Measurements from ENCODE around the gene RHBDF1.

Gene RHBDF1

GRCh38 chr16:69181-69580 is 3.2 kb downstream of the RHBDF1 start:
- no peaks in the 10 kb centered on the region for H3K27me3 ChIP-seq (ENCODE audit: insufficient read depth, poor library complexity, severe bottlenecking)
- H3K27ac ChIP-seq (ENCODE audit: poor library complexity, severe bottlenecking) = no peak overlapping the region
- no peak overlapping the region for H3K4me3 ChIP-seq (ENCODE audit: severe bottlenecking)
- ATAC-seq (ENCODE audit: low read depth) = no peak
- DNase-seq (ENCODE audit: low spot score) = no peak
- peaks cover 6% of the 10 kb centered on the region for H3K36me3 ChIP-seq (ENCODE audit: low read depth)
- TF ChIP-seq CTCF (IDR thresholded peaks at IDR 0.05; ENCODE audit: poor library complexity, severe bottlenecking) = no peak
- H3K4me1 ChIP-seq (ENCODE audit: insufficient read depth, poor library complexity, severe bottlenecking) = peaks cover 8% of the 10 kb centered on the region
- H3K9me3 ChIP-seq (ENCODE audit: severe bottlenecking) = no peaks in the 10 kb centered on the region

GRCh38 chr16:67884-68789 is 4.3 kb downstream of the RHBDF1 start:
- Histone ChIP-seq H3K4me3 (ENCODE audit: severe bottlenecking) (no peak overlapping the region), H3K9me3 (ENCODE audit: severe bottlenecking) (no peaks in the 10 kb centered on the region), H3K27ac (ENCODE audit: poor library complexity, severe bottlenecking) (no peak overlapping the region), H3K36me3 (ENCODE audit: low read depth) (peaks cover 12% of the 10 kb centered on the region), H3K27me3 (ENCODE audit: insufficient read depth, poor library complexity, severe bottlenecking) (no peaks in the 10 kb centered on the region), H3K4me1 (ENCODE audit: insufficient read depth, poor library complexity, severe bottlenecking) (peaks cover 8% of the 10 kb centered on the region)
- ATAC-seq (ENCODE audit: low read depth) (no peak), DNase-seq (ENCODE audit: low spot score) (no peak)
- no peak for TF ChIP-seq CTCF (IDR thresholded peaks at IDR 0.05; ENCODE audit: poor library complexity, severe bottlenecking)

GRCh38 chr16:67183-67791 is 5.1 kb downstream of the RHBDF1 start:
- no peak overlapping the region for H3K4me3 ChIP-seq (ENCODE audit: severe bottlenecking)
- ATAC-seq (ENCODE audit: low read depth) (no peak), DNase-seq (ENCODE audit: low spot score) (no peak)
- no peak overlapping the region for H3K27ac ChIP-seq (ENCODE audit: poor library complexity, severe bottlenecking)
- H3K4me1 ChIP-seq (ENCODE audit: insufficient read depth, poor library complexity, severe bottlenecking) = peaks cover 5% of the 10 kb centered on the region
- no peak for TF ChIP-seq CTCF (IDR thresholded peaks at IDR 0.05; ENCODE audit: poor library complexity, severe bottlenecking)
- peaks cover 16% of the 10 kb centered on the region for H3K36me3 ChIP-seq (ENCODE audit: low read depth)
- H3K9me3 ChIP-seq (ENCODE audit: severe bottlenecking) = no peaks in the 10 kb centered on the region
- no peaks in the 10 kb centered on the region for H3K27me3 ChIP-seq (ENCODE audit: insufficient read depth, poor library complexity, severe bottlenecking)

DNA sequence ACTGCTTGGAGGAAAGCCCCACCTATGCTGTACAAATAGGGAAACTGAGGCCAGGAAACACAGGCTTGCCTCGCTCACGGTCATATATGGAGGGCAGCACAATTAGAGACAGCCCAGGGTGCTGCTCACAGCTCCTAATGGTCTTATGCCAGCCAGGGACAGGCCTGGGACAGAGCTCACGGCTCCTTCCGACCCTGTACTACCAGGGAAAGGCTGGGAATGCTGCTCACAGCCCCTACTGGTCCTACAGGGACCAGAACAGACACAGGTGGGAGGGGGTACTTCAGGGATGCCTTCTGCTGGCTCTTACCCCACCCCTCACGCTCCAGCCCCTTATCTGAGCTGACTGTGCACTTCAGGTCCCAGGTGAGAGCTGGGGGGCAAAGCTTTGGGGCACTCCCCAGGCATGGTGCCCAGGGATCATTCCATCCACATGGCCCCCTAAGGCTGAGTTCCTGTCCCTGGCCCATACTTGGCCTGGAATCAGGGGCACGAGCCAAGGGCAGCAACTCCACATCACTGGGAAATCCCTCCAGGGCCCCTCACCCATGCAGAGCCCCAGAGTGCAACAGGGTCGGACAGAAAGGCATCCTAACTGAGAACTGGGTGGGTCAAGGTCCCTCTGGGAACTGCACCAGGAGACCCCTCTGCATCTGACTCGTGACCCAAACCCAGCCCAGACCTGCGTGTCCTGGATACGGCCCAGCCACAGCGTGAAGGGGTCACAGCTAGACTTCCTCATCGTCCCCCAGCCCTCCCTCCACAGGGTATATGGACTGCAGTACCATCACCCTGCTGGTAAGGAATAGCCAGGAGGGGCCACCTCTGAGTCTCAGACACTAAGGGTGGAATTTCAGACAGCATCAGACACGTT is 5.9 kb downstream of the RHBDF1 start:
- TF ChIP-seq CTCF (IDR thresholded peaks at IDR 0.05; ENCODE audit: poor library complexity, severe bottlenecking) = no peak
- no peaks in the 10 kb centered on the region for H3K9me3 ChIP-seq (ENCODE audit: severe bottlenecking)
- H3K4me1 ChIP-seq (ENCODE audit: insufficient read depth, poor library complexity, severe bottlenecking) = peaks cover 5% of the 10 kb centered on the region
- H3K4me3 ChIP-seq (ENCODE audit: severe bottlenecking) = no peak overlapping the region
- no peaks in the 10 kb centered on the region for H3K27me3 ChIP-seq (ENCODE audit: insufficient read depth, poor library complexity, severe bottlenecking)
- H3K36me3 ChIP-seq (ENCODE audit: low read depth) = peaks cover 16% of the 10 kb centered on the region
- ATAC-seq (ENCODE audit: low read depth) (no peak), DNase-seq (ENCODE audit: low spot score) (no peak)
- H3K27ac ChIP-seq (ENCODE audit: poor library complexity, severe bottlenecking) = no peak overlapping the region

All from RWPE2 (cell line).